Activated CD4-positive, alpha-beta T cell treated with anti-CD3 and anti-CD28 coated beads, Interleukin-2, amount 50 U/mL, for 4 hours (primary cell): ENCODE data around the gene GPBP1.
A peak's percentile ranks its signal among the peaks of the same experiment; 100 is the strongest.
"Not testable (repeated sequence)": the region's sequence is repeated elsewhere in the genome, so short reads cannot be mapped to it uniquely, and the experiment has no call there.

ENCODE experiments used
- DNase-seq, 2 experiments: peaks; one replicate each; pipeline ENCODE4 v3.0.0-alpha.2; 2020

GPBP1 gene, protein sequence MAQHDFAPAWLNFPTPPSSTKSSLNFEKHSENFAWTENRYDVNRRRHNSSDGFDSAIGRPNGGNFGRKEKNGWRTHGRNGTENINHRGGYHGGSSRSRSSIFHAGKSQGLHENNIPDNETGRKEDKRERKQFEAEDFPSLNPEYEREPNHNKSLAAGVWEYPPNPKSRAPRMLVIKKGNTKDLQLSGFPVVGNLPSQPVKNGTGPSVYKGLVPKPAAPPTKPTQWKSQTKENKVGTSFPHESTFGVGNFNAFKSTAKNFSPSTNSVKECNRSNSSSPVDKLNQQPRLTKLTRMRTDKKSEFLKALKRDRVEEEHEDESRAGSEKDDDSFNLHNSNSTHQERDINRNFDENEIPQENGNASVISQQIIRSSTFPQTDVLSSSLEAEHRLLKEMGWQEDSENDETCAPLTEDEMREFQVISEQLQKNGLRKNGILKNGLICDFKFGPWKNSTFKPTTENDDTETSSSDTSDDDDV

DNA sequence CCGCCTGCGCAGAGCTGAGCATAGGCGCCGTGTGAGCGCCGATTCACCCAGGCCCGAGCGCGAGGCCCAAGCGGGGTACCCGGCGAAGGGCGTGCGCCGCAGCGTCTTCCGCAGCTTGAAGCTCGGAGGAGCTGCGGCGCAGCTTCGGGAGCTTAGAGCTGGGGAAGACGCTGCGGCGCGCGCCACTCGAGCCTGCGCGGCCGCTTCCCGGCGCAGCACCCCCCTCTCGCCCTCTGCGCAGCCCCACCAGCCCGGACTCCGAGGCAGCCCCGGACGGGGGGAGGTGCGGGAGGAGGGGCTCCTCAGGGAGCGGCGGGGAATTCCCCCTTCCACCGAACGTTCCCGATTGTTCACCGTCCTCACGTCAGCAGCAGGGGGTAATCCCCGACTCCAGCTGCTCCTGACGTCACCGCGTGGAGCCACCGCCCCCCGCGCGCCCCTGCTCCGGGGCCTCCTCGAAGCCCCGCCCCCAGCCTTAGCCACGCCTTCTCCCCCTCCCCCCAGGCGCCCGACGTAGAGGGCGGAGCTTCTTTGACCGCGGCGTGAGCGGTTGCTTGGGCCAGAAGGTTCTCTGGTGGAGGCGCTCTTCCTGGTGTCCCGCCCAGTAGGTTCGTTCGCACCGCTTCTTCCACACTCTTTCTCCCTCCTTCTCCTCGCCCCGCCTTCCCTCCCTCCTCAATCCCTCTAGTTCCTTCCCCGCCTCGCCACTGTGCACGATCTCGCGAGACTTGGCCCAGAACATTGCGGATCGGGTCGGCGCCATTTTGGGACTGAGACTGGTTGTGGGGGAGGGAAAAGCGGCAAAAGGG is at the start of gene GPBP1:
Gene GPBP1 (plus strand): TSS at position 741 of the 809 bp plus-strand sequence. CDS start 40,072 bp downstream, outside the sequence.
- peak; percentile 99 for DNase-seq

DNA sequence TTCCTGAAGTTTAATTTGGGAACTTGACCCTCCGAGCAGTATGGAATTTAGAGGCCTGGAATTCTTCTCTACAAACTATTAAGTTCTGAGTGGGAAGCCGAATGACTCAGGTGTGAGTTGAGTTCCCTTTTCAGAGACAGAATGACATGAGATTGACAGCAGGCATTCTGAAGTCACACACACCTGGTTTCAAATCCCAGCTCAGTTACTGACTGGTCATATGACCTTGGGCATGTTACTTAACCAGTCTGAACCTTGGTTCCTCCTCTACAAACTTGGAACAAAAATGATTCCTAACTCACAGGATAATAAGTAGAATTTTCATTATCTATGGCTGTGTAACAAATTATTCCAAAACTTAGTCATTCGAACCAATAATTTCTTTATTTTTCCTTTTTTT is 45.5 kb upstream of the GPBP1 start:
- DNase-seq: no peak

DNA sequence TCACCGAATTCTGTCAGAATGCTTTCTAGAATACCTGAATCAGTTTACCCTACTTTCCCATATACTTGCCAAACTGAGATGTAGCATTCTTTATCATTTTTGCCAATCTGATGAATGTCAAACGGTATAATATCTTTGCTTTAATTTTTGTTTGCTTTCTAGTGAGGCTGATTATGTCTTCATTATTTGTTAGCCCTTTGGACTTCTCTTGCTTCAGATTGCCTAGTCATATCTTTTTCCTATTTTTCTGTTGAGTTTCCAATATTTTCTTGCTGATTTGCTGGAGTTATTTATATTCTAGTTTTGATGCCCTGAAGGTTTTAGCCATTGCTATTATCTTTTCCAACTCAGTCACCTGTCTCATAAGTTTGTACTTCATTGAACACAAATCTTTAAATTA is 40.3 kb upstream of the GPBP1 start:
- no peak for DNase-seq

DNA sequence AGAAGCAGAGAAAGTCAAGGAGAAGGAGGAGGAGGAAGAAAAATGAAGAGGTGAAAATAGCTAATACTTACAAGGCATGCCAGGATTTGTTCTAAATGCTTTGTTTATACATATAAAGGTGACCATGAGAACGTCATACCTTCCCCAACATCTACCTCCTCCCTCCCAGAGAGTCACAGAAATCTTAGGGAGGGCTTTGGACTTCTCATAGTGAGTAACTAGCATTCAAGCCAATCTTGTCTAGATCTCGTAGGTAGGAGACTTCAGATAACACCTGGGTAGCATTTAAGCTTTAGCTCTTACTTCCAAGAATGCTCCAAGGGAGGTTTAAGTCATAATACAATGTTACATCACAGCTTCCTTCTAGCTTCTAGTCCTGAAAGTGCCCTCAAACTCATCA is 36.5 kb upstream of the GPBP1 start:
- DNase-seq: no peak

DNA sequence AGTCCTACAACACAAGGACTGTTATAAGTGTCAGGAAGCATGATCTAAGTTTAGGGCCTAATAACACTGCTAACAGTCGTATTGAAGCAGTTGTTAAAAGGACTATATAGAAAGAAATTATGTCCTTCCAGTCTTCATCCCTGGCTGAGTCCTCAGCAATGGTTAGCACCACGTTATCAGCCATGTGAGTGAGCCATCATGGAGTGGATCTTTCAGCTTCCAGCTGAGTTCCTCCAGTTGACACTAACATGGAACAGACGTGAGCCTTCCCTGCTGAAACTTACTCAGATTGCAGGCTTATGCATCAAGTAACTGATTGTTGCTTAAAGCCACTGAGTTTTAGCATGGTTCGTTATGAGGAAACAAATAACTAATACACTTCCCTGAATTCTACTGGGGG is 21.5 kb upstream of the GPBP1 start:
- DNase-seq: no peak

DNA sequence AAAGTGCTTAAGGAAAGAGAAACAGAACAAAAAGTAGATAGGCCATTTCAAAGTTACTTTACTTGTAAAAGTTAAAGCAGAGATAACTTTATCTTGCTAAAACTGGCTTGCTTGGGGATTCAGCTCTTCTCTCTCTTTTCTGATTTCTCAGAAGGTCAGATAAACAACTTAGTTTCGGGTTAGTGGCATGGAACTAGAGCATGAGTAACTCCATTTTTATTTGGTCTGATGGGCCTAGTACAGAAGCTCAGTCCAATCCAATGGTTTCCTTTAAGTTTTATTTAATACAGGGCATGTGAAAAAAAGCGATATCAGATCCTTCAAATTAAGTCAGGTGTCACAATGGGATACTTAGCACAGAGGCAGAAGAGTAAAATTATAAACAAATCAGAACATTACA is 18.8 kb upstream of the GPBP1 start:
- no peak for DNase-seq

DNA sequence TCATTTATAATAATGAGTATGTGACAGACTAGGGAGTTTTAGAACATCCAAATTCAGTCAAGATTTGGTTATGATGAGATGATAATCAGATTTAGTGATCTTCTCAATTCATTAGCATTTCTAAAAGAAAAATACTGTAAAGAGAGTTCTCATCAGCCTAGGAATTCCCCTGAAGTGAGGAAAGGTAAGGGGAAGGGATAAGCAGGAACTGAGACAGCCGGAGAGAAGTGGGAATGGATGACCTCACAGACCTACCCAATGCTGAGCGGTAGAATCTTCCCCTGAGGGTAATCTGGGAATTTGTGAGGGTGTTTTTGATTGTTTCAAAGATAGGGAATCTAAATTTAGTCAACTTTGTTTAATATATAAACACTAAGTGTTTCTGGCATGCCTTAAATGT is 16.7 kb upstream of the GPBP1 start:
- DNase-seq: no peak

DNA sequence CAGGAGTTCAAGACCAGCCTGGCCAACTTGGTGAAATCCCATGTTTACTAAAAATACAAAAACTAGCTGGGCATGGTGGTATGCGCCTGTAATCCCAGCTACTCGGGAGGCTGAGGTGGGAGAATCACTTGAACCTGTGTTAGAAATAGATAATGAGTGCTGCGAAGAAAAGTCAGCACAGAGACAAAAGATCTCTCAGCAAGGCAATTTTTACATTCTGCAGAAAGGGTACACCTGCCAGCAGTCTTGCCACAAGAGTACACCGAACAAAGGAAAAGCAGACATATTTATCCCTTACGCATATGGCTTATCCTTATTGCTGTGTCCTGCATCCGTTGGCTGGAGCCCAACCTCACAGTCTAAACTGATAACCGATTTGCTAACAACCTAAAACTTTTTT is 16.2 kb upstream of the GPBP1 start:
- DNase-seq: no peak

DNA sequence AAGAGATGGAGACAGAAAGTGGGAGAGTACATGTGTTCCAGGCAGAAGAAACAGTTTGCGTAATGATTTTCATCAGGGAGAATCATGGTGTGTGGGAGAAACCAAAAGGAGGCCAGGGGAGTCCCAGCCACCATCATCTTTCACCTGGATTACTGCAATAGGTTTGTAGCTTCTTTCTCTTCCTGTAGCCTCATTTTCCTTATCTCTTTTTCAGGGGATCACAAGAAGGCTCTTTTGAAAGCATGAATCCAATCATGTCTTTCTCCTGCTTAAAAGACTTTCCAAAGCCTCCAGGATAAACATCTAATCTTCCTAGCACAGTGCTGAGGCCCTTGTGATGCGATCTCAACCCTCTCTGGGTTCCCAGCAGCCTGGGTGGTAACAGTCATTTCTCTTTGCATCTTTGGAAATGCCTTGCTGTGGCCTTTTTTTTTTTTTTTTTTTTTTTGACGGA is 10.3 kb upstream of the GPBP1 start:
- DNase-seq: no peak

DNA sequence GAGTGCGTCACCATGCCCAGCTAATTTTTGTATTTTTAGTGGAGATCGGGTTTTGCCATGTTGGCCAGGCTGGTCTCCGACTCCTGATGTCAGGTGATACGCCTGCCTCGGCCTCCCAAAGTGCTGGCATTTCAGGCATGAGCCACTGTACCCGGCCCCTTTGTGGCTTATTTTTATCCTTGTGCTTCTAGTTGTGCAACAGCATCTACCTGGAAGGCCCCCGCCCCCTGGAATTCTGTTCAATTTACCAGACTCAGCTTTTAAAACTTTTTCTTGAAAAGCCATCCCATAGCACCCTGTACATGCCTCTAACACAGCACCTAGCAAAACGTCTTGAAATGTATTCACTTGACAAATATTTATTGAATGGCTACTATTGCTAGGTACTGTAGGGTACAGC is 9.7 kb upstream of the GPBP1 start:
- no peak for DNase-seq

DNA sequence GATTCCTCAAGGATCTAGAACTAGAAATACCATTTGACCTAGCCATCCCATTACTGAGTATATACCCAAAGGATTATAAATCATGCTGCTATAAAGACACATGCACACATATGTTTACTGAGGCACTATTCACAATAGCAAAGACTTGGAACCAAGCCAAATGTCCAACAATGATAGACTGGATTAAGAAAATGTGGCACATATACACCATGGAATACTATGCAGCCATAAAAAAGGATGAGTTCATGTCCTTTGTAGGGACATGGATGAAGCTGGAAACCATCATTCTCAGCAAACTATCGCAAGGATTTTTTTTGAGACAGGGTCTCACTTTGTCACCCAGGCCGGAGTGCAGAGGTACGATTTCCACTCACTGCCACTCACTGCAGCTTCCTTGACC is 8.7 kb upstream of the GPBP1 start:
- DNase-seq: not testable (repeated sequence)

DNA sequence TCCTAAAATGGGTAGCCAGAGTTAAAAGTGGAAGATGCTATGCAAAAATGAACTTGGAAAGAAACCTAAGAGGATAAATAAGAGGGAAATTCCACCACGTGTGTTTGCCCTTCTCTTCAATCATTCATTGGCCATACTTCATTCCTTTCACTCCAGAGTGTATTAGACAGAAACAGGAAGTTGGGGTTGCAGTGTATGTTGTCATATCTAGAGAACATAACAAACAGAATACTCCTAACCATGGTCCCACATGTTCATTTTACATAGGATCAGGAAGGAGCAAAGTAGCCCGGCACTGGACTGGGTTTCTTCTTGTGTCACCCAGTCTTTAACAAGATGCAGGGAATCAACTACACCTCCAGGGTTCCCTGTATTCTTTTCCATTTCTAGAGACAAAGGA is 7.6 kb upstream of the GPBP1 start:
- no peak for DNase-seq

DNA sequence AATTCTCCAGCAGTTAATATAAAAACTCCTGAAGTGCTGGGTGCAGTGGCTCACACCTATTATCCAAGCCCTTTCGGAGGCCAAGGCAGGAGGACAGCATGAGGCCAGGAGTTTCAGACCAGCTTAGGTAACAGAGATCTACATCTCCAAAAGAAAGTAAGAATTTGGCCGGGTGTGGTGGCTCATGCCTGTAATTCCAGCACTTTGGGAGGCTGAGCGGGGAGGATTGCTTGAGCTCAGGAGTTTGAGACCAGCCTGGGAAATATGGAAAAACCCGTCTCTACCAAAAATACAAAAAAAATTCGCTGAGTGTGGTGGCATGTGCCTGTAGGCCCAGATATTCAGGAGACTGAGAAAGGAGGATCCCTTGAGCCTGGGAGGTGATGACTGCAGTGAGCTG is 6.7 kb upstream of the GPBP1 start:
- DNase-seq: no peak

DNA sequence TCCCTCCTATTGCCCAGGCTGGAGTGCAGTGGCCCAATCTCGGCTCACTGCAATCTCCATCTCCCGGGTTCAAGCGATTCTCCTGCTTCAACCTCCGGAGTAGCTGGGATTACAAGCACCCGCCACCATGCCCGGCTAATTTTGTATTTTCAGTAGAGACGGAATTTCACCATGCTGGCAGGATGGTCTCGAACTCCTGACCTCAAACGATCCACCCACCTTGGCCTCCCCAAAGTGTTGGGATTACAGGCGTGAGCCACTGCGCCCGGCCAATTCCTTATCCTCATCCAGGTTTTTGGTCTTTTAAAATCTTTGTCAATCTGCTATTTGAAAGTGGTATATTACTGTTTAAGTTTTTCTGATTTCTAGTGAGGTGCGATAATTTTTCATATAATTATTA is 3.7 kb upstream of the GPBP1 start:
- DNase-seq: not testable (repeated sequence)

DNA sequence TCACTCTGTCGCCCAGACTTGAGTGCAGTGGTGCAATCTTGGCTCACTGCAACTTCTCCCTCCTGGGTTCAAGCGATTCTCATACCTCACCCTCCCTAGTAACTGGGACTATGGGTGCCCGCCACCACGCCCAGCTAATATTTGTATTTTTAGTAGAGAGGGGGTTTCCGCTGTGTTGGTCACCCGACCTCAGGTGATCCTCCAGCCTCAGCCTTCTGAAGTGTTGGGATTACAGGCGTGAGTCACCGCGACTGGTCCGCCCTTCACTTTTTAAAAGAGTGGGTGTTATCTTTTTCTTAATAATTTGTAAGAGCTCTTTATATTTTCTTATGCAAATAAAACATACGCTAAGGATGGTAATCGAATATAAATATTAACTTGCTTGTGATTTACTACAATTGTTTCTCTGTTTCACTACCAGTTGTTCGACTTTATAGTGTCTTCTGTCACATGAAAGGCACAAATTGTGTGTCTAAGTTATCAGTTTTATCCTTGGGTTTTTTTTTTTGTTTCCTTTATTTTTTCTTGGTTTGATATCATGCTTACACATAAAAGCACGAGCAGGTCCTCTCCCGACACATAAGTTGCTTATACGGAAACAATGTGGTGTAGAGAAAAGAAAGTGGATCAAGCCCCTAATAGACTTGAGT is 1.9 kb upstream of the GPBP1 start:
- peak; percentile 16 to 19 for DNase-seq

DNA sequence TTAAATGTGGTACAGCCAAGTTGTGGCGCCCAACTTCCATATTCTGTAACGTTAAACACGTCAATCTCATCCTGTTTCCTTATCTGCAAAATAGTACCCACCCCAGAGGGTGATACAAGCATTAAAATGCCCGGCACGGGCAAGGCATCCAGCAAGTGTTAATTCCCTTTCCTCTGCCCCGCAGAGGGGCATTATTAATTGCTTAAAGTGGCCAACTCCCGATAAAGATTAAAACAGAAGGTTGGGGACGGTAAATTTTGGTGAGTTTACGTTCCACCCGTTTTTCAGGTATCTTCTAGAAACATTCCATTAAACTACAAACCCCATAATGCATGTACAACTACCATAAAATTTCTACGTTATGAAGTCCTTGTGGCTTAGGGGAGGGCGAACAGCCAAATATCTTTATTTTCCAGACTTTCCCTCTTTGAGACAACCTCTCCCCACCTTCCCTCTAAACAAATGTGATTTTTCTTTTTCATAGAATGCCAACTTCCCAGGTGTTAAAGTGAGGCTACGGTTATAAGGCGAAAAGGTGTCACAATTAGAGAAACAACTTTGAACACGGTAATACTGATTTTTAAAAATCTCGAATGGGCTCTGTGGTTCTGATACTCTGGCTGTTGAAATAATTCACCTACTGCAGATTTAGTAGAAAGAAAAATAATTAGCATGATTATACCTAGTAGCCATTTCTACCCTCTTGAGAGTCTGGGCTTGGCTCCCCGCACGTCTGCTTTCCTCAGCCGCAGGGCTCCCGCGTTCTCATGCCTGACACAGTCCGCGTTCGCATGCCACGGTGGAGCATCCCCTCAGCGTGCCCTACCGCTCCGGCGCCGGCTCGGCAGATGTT is 1.2 kb upstream of the GPBP1 start:
- DNase-seq: no peak

DNA sequence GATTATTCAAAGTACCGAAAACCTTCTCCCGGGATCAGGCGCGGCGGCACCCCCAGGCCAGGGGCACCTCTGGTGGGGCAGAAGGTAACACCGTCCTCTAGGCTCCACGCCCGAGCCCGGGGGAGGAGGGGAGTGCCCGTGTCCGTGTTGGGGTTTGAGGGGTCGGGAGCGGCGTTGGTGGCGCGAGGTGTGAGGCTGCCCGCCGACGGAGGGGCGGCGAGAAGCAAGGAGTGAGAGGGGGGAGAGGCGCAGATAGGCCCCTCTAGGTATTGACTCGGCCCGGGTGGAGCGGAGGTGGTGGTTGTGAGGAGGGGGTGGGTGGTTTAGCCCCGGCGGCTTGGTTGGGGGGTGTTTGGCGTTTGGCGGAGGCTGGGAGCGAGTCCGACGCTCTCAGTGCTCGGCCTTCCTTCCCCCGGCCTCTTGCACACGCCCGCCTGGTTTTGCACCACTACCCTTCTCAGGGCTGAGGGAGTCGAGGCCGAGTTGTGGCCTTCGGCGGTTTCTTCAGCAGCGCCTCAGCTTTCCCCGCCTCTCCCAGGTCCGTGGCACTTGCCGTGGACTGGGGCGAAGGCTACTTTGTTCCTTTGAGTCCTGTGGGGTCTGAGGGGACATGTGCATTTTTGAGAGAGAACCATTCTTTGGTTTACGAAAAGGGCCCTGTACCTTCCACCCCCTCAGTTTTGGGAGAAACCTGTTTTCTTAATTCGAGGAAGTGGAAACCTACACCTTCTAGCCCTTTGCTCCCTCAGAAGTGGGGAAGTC is 450 bp downstream of the GPBP1 start:
- DNase-seq: peak in 1 of 2 experiments; percentile 16

DNA sequence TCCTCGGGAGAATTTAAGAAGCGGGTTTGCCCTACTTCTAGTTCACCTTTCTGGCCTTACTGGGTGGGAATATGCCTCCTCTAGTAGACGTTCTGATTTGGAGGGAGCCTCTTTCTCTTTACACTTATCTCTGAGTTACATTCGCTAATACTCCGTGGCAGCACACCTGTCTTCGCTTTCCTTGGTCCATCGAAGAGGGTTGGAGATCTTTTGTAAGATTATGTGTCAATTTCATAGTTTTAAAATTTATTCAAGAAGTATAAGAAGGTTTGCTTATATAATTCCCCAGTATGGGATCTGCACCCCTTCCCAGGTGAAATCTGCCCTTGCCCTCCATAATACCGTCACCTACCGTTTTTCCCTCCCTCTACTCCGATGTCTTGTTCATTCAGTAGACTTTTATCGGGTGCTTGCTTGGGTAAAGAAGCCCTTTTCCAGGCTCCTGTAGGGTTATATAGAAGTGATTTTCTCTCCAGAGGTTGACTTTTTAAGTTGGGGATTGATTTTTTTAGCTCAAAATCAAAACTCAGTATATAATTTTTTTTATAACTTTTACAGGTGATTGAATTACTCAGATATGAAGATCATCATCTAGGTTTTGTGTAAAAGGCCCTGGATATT is 1.1 kb downstream of the GPBP1 start:
- DNase-seq: no peak

DNA sequence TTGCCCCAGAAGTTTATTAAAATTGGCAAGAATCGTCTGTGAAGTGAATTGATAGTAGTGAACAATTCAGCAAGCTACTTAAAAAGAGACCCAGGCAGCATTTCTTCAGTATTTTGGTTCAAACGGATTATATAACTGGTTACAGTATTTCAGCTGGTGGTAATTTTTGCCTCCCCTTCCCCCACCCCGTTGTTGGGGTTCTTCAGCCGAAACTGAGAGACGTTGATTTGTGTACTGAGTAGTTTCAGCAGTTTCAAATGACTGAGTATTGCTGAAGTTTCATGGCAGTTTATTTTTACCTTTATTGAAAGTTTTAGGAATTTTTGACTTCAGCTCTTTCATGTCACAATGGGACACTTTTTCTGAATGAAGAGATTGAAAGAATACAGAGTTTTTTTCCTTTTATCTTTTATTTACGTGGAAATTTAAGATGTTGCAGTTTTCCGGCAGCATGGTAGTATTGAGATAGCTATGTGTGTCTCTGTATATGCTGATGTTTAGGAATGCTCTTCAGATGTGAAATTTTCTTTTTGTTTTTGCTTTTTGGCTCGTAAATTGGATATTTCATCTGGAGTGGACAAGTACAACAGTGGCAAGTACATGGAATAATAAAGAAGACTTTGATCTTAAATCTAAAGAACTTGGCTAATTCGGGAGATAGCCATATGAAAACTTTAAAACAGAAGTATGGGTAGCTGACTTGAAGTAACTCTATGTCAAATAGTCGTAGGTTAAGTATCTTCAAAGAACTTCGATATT is 1.9 kb downstream of the GPBP1 start:
- DNase-seq: peak in 1 of 2 experiments; percentile 29

DNA sequence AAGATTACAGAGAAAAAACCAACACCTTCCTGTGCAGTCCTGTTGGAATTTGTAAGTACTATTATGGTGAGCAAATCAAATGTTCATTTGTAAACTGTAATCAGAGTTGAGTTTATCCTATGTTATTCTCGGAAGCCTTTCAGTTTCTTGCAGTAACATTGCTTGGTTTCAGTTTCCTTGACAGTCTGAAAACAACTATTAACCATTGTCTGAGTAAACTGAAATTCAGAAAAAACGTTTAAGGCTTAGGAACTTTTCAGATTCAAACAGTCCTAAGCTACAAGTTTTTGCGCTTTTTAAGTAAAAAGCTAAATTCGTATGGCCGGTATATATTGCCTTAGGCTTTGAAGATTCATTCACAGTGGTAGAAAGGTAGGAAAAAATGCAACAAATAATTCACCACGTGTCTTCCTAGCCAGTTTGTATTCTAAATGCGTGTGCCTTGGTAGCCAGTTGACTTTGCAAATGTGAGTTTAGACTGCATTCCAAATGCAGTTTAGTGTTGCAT is 2.5 kb downstream of the GPBP1 start:
- DNase-seq: no peak
